ENCODE measurements around the gene NARF.
A peak's percentile ranks its signal among the peaks of the same experiment; 100 is the strongest.
"Not testable (repeated sequence)": the region's sequence is repeated elsewhere in the genome, so short reads cannot be mapped to it uniquely, and the experiment has no call there.

NARF gene

DNA sequence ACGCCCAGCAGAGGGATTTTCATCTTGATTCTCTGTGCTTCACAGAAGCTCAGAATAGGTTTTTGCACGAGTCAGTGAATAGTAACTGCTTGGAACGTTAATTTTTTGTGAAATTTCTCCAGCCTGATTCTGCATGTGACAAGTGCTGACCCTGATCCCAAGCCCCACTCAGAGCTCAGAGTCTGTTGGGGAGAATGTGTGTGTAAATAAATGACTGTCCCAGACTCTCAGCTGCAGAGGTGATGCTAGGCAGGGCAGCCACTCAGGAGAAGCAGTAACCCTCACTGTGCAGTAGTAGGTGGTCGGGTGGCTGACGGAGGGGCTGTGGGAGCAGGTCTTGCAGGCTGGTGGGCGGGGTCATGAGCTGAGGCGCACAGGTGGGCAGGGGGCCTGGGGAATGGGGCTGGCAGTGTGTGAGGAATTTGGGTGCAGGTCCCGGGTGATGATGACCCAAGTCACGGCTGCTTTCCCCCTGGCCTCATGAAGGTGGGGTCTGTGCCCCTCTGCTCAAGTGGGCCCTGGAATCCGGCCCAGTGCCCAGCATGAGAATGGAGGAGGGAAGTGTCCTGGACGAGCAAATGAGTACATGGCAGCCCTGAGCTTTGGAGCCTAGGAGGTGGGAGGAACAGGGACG, 44.7 kb downstream of the NARF start:
- no peak for DNase-seq (ENCODE audit: low read depth)

DNA sequence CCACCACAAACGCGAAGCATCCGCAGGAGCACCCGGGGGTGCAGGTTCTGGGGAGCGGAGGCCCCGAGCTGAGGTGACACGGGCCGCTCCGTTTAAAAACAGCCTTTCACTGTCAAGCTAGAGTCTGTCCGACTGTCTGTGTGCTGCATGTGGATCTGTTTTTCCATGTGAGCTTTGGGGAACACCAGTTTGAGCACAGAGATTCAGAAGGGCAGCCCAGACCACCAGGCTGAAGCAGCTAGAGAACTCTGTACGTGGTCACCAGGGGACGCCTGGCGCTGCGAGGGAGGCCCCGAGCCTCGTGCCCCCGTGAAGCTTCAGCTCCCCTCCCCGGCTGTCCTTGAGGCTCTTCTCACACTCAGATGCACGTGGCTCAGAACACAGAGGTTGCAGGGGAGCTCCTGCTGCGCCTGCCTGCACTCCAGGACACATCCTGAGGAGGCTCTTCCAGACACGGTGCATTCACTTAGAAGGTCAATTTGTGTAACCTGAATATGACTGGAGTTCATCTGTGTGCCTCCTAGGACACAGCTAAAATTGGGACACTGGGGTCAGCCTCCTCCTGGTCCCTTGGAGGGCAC, 45.3 kb downstream of the NARF start:
- no peak for DNase-seq (ENCODE audit: low read depth)

DNA sequence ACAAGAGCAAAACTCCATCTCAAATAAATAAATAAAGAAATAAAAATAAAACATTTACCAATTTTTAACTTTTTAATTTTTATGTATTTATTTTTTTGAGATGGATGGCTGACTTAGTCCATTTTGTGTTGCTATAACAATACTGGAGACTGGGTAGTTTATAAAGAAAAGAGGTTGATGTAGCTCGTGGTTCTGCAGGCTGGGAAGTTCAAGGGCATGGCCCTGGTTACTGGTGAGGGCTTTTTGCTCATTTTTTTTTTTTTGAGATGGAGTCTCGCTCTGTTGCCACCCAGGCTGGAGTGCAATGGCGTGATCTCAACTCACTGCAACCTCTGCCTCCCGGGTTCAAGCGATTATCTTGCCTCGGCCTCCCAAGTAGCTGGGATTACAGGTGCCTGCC, 46.8 kb downstream of the NARF start:
- DNase-seq (ENCODE audit: low read depth): no peak

DNA sequence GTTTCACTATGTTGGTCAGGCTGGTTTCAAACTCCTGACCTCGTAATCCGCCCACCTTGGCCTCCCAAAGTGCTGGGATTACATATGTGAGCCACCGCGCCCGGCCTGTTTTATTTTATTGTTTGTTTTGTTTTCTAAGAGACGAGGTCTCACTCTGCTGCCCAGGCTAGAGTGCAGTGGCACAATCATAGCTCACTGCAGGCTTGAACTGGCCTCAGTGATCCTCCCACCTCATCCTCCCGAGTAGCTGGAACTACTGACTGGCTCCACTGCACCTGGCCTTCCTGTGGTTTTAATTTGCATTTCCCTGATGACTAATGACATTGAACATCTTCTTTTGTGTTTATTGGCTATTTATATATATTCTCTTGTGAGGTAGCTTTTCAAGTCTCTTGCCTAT, 47.9 kb downstream of the NARF start:
- not testable (repeated sequence) for DNase-seq (ENCODE audit: low read depth)

- no peak for DNase-seq (ENCODE audit: low read depth)
Measured at GRCh38 chr17:82507631-82508175, 49.2 kb downstream of the NARF start.

- DNase-seq (ENCODE audit: low read depth): not testable (repeated sequence)
Measured at GRCh38 chr17:82511642-82512041, 53.1 kb downstream of the NARF start.

DNA sequence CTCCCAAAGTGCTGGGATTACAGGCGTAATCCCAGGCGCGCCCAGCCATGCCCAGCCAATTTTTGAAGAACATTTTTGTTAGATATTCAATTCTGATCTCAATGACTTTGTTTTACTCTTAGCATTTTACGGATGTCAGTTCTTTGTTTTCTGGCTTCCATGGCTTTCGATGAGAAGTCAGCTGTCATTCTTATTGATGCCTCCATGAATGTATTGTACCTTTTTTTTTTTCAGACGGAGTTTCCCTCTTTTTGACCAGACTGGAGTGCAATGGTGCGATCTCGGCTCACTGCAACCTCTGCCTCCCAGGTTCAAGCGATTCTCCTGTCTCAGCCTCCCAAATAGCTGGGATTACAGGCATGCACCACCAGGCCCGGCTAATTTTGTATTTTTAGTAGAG, 55.3 kb downstream of the NARF start:
- not testable (repeated sequence) for DNase-seq (ENCODE audit: low read depth)

GRCh38 chr17:82517230-82517865, 58.8 kb downstream of the NARF start:
- DNase-seq (ENCODE audit: low read depth): no peak

GRCh38 chr17:82518826-82519810, 60.6 kb downstream of the NARF start, which contains the start of gene FOXK2:
FOXK2 (plus strand) TSS chr17:82519732; CDS start chr17:82519889, 157 bp downstream.
- peak; percentile 65 for DNase-seq (ENCODE audit: low read depth)

- DNase-seq (ENCODE audit: low read depth): no peak
Measured at GRCh38 chr17:82519971-82520903, 61.7 kb downstream of the NARF start.

- DNase-seq (ENCODE audit: low read depth): no peak
Measured at GRCh38 chr17:82524540-82524939, 66.0 kb downstream of the NARF start.

- no peak for DNase-seq (ENCODE audit: low read depth)
Measured at GRCh38 chr17:82525712-82526111, 67.2 kb downstream of the NARF start.

DNA sequence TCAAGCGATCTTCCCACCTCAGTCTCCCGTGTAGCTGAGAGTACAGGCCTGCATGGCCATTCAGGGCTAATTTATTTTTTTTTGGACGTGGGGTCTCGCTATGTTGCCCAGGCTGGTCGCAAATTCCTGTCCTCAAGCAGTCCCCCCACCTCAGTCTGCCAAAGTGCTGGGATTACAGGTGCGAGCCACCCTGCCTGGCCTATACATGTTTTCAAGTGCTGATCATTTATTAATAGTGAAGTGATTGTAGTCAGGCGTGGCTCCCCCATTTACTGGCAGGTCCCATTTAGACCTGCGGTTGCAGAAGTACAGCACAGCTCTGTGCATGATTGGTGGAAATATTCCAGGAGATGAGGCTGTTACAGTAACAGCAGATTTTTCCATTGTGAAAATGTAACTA, 69.4 kb downstream of the NARF start:
- DNase-seq (ENCODE audit: low read depth): no peak

- DNase-seq (ENCODE audit: low read depth): no peak
Measured at GRCh38 chr17:82528484-82529265, 70.1 kb downstream of the NARF start.

GRCh38 chr17:82529914-82530300, 71.4 kb downstream of the NARF start:
- DNase-seq (ENCODE audit: low read depth): no peak

DNA sequence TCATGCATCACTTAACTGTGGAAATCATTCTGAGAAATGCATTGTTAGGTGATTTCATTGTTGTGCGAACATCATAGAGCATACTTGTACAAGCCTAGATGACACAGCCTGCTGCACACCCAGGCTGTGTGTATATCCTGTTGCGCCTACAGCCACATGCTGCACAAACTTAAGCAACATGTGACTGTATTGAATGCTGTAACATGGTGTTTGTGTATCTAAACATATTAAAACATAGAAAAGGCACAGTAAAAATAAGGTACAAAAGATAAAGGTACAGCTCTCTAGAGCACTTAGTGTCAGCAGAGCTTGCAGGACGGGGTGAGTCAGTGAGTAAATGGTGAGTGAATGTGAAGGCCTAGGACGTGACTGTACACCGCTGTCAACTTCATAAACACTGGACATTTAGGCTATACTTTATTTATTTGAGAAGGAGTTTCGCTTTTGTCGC, 72.9 kb downstream of the NARF start:
- no peak for DNase-seq (ENCODE audit: low read depth)

DNA sequence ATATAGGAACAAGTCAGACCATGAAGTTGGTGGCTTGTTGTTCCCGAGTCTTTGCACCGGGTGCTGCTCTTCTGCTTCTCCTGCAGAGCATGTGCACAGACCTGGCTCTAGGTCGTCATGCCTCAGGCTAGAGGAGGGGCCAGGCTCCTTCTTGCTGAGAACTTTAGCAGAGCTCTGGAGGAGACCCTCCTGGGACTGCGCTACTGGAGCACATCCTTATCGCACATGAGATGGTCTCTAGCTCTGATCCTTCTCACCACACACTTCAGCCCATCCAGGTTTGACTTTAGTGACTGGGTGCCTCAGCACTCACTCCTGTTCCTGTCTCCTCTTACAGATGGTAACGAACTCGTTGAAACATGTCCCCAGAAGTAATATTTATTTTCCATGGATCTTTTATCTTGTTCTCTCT, 75.9 kb downstream of the NARF start:
- no peak for DNase-seq (ENCODE audit: low read depth)

GRCh38 chr17:82536512-82537201, 78.1 kb downstream of the NARF start:
- no peak for DNase-seq (ENCODE audit: low read depth)

- not testable (repeated sequence) for DNase-seq (ENCODE audit: low read depth)
Measured at GRCh38 chr17:82537228-82537627, 78.7 kb downstream of the NARF start.

Data from HS-27A (cell line).